ENCODE data around the gene HTT. TPM values are rescaled to one million over a fixed set of nuclear protein-coding genes. Genes with fewer than 3 reads are reported as not detected.
"Not testable (repeated sequence)": the region's sequence is repeated elsewhere in the genome, so short reads cannot be mapped to it uniquely, and the experiment has no call there.

HTT gene
- total and polyA plus RNA-seq, 2 of the 13 experiments (the other 11 are each of a cell fraction or from before 2014, with no cell fraction given) = 17.5 to 19.5 TPM

DNA sequence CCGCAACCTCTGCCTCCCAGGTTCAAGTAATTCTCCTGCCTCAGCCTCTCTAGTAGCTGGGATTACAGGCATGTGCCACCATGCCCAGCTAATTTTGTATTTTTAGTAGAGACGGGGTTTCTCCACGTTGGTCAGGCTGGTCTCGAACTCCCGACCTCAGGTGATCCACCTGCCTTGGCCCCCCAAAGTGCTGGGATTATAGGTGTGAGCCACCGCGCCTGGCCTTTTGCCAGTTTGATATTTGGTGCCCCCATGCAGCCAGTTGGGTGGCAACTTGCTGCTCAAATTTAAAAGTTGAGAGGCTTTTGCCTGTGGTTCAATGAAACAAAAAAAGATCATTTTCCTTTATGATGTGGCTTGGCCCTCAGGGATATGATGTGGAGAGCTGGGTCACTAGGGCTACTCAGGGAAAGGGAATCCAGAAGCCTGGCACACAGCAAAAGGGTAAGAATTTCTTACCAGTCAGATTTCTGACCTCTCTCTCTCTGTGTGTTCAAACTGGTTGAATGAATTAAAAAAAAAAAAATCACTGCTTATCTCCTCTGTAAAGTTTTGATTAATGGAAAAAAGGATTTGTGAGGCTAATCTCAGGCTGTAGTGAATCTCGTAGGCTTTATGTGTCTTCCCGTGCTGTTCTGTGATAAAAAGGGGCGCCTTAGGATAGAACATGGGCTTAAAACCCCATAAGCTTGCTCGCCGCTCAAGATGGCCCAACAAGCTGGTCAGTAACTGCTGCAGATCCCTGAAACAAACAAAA, 23.2 kb upstream of the HTT start:
- H3K27me3 ChIP-seq (ENCODE audit: control insufficient read depth in 1 of 2, insufficient read depth in 2 of 2, low read length in 2 of 2); POLR2A ChIA-PET: not testable (repeated sequence)
- WGBS (ENCODE audit: low lambda C conversion rate) = 39% methylated on average over 12 of the region's 12 CpGs

DNA sequence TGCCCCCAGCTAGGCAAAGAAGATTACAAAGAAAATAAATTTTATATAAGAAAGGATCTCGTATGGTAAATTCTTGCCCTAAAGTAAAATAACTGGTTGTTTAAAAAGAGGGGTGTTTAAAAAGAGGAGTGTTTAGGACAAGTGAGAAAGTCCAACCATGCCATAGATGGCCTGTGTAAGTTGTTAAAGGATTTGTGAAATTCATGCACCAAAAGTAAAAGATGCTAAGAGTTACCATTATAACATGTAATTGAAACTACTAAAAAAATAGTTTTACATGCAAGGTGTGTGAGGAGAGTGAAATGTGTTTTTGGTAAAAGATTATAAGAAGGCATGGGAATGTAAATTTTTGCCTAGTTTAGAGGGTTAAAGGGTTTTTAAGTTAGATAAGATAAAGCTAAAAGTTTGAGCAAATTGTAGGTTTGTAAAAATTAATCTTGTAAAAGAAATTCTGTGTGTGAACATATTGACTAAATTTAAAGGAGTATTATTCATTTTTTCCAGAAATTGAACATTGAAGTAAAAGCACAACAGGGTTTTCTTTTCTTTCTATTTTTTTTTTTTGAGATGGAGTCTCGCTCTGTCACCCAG, 20.2 kb upstream of the HTT start:
- ChIA-PET CTCF (ENCODE audit: low intra/inter-chr PET ratio, low total read pairs) (no interaction called here), POLR2A (no interaction called here)
- H3K27me3 ChIP-seq (ENCODE audit: control insufficient read depth in 1 of 2, insufficient read depth in 2 of 2, low read length in 2 of 2) = no peaks in the 10 kb centered on the region
- no peak overlapping the region for H2AFZ ChIP-seq (ENCODE audit: low read length)
- H3K4me3 ChIP-seq (replicated peaks in 1 of 3; ENCODE audit: insufficient read depth in 1 of 3, low read depth in 2 of 3, low read length in 3 of 3) = no peak overlapping the region
- H3K4me1 ChIP-seq (ENCODE audit: insufficient read depth, low read length) = no peaks in the 10 kb centered on the region
- H3K27ac ChIP-seq (ENCODE audit: extremely low read length, insufficient read depth, low read length) = no peak overlapping the region
- no peaks in the 10 kb centered on the region for H3K79me2 ChIP-seq (ENCODE audit: insufficient read depth, low read length)
- 55% methylated on average over 2 of the region's 2 CpGs for WGBS (ENCODE audit: low lambda C conversion rate)
- in situ Hi-C loops (cut with HindIII; ENCODE audit: extremely low pct_ligation_motif_present, low pct_unique_long_range_greater_than_20kb) = no loop called here
- no peak for DNase-seq (ENCODE audit: low spot score)
- no peaks in the 10 kb centered on the region for H3K36me3 ChIP-seq (replicated peaks in 1 of 2; ENCODE audit: control insufficient read depth in 1 of 2, insufficient read depth in 2 of 2, low read length in 2 of 2)
- no TSS peak for BruUV-seq (replicated peaks)
- FAIRE-seq = no peak
- intact Hi-C loops (cut with micrococcal nuclease; ENCODE audit: unreplicated experiment) = no loop called here
- H3K9me3 ChIP-seq (ENCODE audit: low read length) = peaks cover 31% of the 10 kb centered on the region
- H4K20me1 ChIP-seq (ENCODE audit: insufficient read depth, low read length) = no peaks in the 10 kb centered on the region
- no peak for ATAC-seq
- TF ChIP-seq GABPB1 (CRISPR knock-in tag; IDR thresholded peaks at IDR 0.05) (no peak), ZFP36 (IDR thresholded peaks at IDR 0.05; ENCODE audit: borderline replicate concordance, low read depth, low read length, partially characterized antibody) (peak; percentile 71)
- TF ChIP-seq, protein P1, sequence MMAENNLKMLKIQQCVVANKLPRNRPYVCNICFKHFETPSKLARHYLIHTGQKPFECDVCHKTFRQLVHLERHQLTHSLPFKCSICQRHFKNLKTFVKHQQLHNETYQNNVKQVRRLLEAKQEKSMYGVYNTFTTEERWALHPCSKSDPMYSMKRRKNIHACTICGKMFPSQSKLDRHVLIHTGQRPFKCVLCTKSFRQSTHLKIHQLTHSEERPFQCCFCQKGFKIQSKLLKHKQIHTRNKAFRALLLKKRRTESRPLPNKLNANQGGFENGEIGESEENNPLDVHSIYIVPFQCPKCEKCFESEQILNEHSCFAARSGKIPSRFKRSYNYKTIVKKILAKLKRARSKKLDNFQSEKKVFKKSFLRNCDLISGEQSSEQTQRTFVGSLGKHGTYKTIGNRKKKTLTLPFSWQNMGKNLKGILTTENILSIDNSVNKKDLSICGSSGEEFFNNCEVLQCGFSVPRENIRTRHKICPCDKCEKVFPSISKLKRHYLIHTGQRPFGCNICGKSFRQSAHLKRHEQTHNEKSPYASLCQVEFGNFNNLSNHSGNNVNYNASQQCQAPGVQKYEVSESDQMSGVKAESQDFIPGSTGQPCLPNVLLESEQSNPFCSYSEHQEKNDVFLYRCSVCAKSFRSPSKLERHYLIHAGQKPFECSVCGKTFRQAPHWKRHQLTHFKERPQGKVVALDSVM (CRISPR knock-in tag; IDR thresholded peaks at IDR 0.05) = no peak
- H3K9ac ChIP-seq (ENCODE audit: insufficient read depth, low read depth, low read length) = no peak overlapping the region
- H3K4me2 ChIP-seq (ENCODE audit: low read depth, low read length) = no peak overlapping the region

More for the DNA sequence above, 23.2 kb upstream of the HTT start:
- H3K9ac ChIP-seq (ENCODE audit: insufficient read depth, low read depth, low read length); ATAC-seq; H3K36me3 ChIP-seq (replicated peaks in 1 of 2; ENCODE audit: control insufficient read depth in 1 of 2, insufficient read depth in 2 of 2, low read length in 2 of 2); H4K20me1 ChIP-seq (ENCODE audit: insufficient read depth, low read length); H3K4me2 ChIP-seq (ENCODE audit: low read depth, low read length); DNase-seq (ENCODE audit: low spot score); H3K79me2 ChIP-seq (ENCODE audit: insufficient read depth, low read length); H3K4me3 ChIP-seq (replicated peaks in 1 of 3; ENCODE audit: insufficient read depth in 1 of 3, low read depth in 2 of 3, low read length in 3 of 3); intact Hi-C loops (cut with micrococcal nuclease; ENCODE audit: unreplicated experiment); BruUV-seq (replicated peaks); H3K27ac ChIP-seq (ENCODE audit: extremely low read length, insufficient read depth, low read length); CTCF ChIA-PET (ENCODE audit: low intra/inter-chr PET ratio, low total read pairs); H2AFZ ChIP-seq (ENCODE audit: low read length); FAIRE-seq; in situ Hi-C loops (cut with HindIII; ENCODE audit: extremely low pct_ligation_motif_present, low pct_unique_long_range_greater_than_20kb): not testable (repeated sequence)
- Histone ChIP-seq H3K9me3 (ENCODE audit: low read length) (peaks cover 29% of the 10 kb centered on the region), H3K4me1 (ENCODE audit: insufficient read depth, low read length) (peaks cover 10% of the 10 kb centered on the region)

Measured in HepG2 (cell line).